IMR-90 (cell line): Measurements from ENCODE around the gene PLBD1. TPM values are rescaled to one million over a fixed set of nuclear protein-coding genes. Genes with fewer than 3 reads are reported as not detected.

Experiments used
- ATAC-seq: fragments of 200-7000 bp; cut with Tn5 transposase; 2 replicates; pipeline ENCODE4 v1.9.1; 2020; ENCODE audit warnings: low read depth, mild to moderate bottlenecking, moderate library complexity
- BruUV-seq: library from RNA; stranded (reverse); fragments of 400-500 nt; replicated peaks from 2 replicates; lab custom pipeline; 2021; lab: Mats Ljungman, UMichigan
- CTCF ChIA-PET: fragments of 300-600 bp; formaldehyde crosslinking; extraction: SDS; loops from one replicate; lab custom pipeline; 2021; ENCODE audit warnings: antibody characterized with exemption; lab: Yijun Ruan, JAX
- POLR2A ChIA-PET: fragments of 300-600 bp; sonication (Branson Sonifier 250); formaldehyde crosslinking; loops from one replicate; lab custom pipeline; 2022; ENCODE audit warnings: antibody characterized with exemption; ENCODE audit not compliant: unreplicated experiment; lab: Charles Lee
- DNase-seq: peaks from one replicate; pipeline ENCODE4 v3.0.0; 2013
- H2AFZ ChIP-seq: replicated peaks from 2 replicates; pipeline ENCODE3; 2013; ENCODE audit warnings: low read length, mild to moderate bottlenecking; ENCODE audit not compliant: poor library complexity
- H2AK5ac ChIP-seq: 2 replicates; pipeline ENCODE4 v1.6.1; 2013; ENCODE audit warnings: low read depth, low read length, inconsistent platforms
- H2AK9ac ChIP-seq: replicated peaks from 2 replicates; pipeline ENCODE3; 2013; ENCODE audit warnings: mild to moderate bottlenecking, low read depth, low read length, moderate library complexity; ENCODE audit not compliant: poor library complexity
- H2BK120ac ChIP-seq: 2 replicates; pipeline ENCODE4 v1.6.1; 2013; ENCODE audit warnings: low read depth, low read length, inconsistent platforms
- H2BK15ac ChIP-seq: 3 replicates; pipeline ENCODE4 v1.6.1; 2013; ENCODE audit warnings: low read depth, low read length, inconsistent platforms
- H2BK20ac ChIP-seq: 2 replicates; pipeline ENCODE4 v1.6.1; 2013; ENCODE audit warnings: low read depth, mild to moderate bottlenecking, inconsistent platforms, low read length, moderate library complexity
- H2BK5ac ChIP-seq: 2 replicates; pipeline ENCODE4 v1.6.1; 2013; ENCODE audit warnings: mild to moderate bottlenecking, low read depth, low read length, inconsistent platforms; ENCODE audit not compliant: poor library complexity, severe bottlenecking
- H3K14ac ChIP-seq: replicated peaks from 2 replicates; pipeline ENCODE4 v1.6.1; 2013; ENCODE audit warnings: low read depth, low read length, inconsistent platforms
- H3K18ac ChIP-seq: 2 replicates; pipeline ENCODE4 v1.6.1; 2013; ENCODE audit warnings: low read depth, low read length, control low read depth
- H3K23ac ChIP-seq: 2 replicates; pipeline ENCODE4 v1.6.1; 2013; ENCODE audit warnings: low read depth, low read length, inconsistent platforms
- H3K27ac ChIP-seq: 2 replicates; pipeline ENCODE4 v1.5.1; 2013; ENCODE audit warnings: mild to moderate bottlenecking, control low read depth, low read length; ENCODE audit not compliant: insufficient read depth
- H3K27me3 ChIP-seq: 2 replicates; pipeline ENCODE4 v1.6.1; 2013; ENCODE audit warnings: low read length; ENCODE audit not compliant: control insufficient read depth, insufficient read depth
- H3K36me3 ChIP-seq: 2 replicates; pipeline ENCODE4 v1.6.1; 2013; ENCODE audit warnings: low read length, mixed read lengths; ENCODE audit not compliant: control insufficient read depth, insufficient read depth
- H3K4ac ChIP-seq: 2 replicates; pipeline ENCODE4 v1.6.1; 2013; ENCODE audit warnings: low read depth, low read length, inconsistent platforms
- H3K4me1 ChIP-seq: 2 replicates; pipeline ENCODE4 v1.6.1; 2013; ENCODE audit warnings: low read length, mixed read lengths; ENCODE audit not compliant: control insufficient read depth, insufficient read depth
- H3K4me2 ChIP-seq: 2 replicates; pipeline ENCODE4 v1.6.1; 2013; ENCODE audit warnings: low read depth, mild to moderate bottlenecking, control low read depth, low read length, moderate library complexity
- H3K4me3 ChIP-seq: 2 replicates; pipeline ENCODE4 v1.5.1; 2013; ENCODE audit warnings: low read depth, mild to moderate bottlenecking, control low read depth, low read length, moderate library complexity; ENCODE audit not compliant: insufficient read depth
- H3K56ac ChIP-seq: 2 replicates; pipeline ENCODE4 v1.6.1; 2013; ENCODE audit warnings: low read length, inconsistent platforms; ENCODE audit not compliant: insufficient read depth; ENCODE audit errors: extremely low read depth
- H3K79me1 ChIP-seq, 2 experiments: 2 replicates each; pipeline ENCODE4 v1.6.1; 2013; ENCODE audit warnings: low read length in 2 of 2, inconsistent platforms in 1 of 2, low read depth in 1 of 2
- H3K9ac ChIP-seq: 2 replicates; pipeline ENCODE4 v1.6.1; 2013; ENCODE audit warnings: low read depth, low read length, control low read depth
- H3K9me1 ChIP-seq: 2 replicates; pipeline ENCODE4 v1.6.1; 2013; ENCODE audit warnings: low read length, inconsistent platforms; ENCODE audit not compliant: insufficient read depth
- H3K9me3 ChIP-seq: 2 replicates; pipeline ENCODE4 v1.6.1; 2013; ENCODE audit warnings: low read length; ENCODE audit not compliant: control insufficient read depth, insufficient read depth
- H4K20me1 ChIP-seq: 2 replicates; pipeline ENCODE4 v1.6.1; 2013; ENCODE audit warnings: low read length, inconsistent platforms; ENCODE audit not compliant: insufficient read depth
- H4K5ac ChIP-seq: 2 replicates; pipeline ENCODE4 v1.6.1; 2013; ENCODE audit warnings: mild to moderate bottlenecking, low read depth, low read length, control low read depth
- H4K8ac ChIP-seq, 2 experiments: 2 replicates each; pipeline ENCODE4 v1.6.1; 2013; ENCODE audit warnings: low read depth in 2 of 2, low read length in 2 of 2, control low read depth in 1 of 2, inconsistent platforms in 1 of 2
- H4K91ac ChIP-seq: 2 replicates; pipeline ENCODE4 v1.6.1; 2013; ENCODE audit warnings: low read depth, low read length, inconsistent platforms; ENCODE audit not compliant: insufficient read depth
- CTCF ChIP-seq: conservative IDR thresholded peaks from 2 replicates; pipeline ENCODE4 v1.5.1; 2012; ENCODE audit warnings: mild to moderate bottlenecking, low read depth, low read length, improper control_type of control experiment
- FOS ChIP-seq: fragments of 150-350 bp; IDR thresholded peaks from 2 replicates; pipeline ENCODE4 v1.6.1; 2016; ENCODE audit warnings: low read depth, low read length
- USF2 ChIP-seq: fragments of 150-350 bp; IDR thresholded peaks from 2 replicates; pipeline ENCODE4 v1.6.1; 2017; ENCODE audit warnings: mild to moderate bottlenecking, antibody characterized with exemption, low read length, low read depth
- WGBS, 2 experiments: methylation state at CpG; one replicate each; pipeline versions ENCODE4 v1.1.5 to v1.1.7; 2013; ENCODE audit warnings: missing lambda C conversion rate in 2 of 2; ENCODE audit not compliant: insufficient read length in 1 of 2; ENCODE audit errors: extremely low coverage in 2 of 2; 5-methylcytosine and 5-hydroxymethylcytosine counted together
- dilution Hi-C: fragments of 300-500 bp; cut with HindIII; formaldehyde crosslinking; loops from one replicate; pipeline ENCODE4 v1.14.3; 2018; ENCODE audit warnings: low sequenced_read_pairs; ENCODE audit not compliant: unreplicated experiment
- in situ Hi-C: fragments of 300-500 bp; cut with MboI; formaldehyde crosslinking; loops from 3 replicates; pipeline ENCODE4 v1.14.3; 2019; ENCODE audit warnings: low sequenced_read_pairs, inconsistent platforms, mixed read lengths
- intact Hi-C: fragments of 100-400 bp; cut with micrococcal nuclease; formaldehyde crosslinking; loops from 2 replicates; pipeline ENCODE4 v1.10.0; 2022
- polyA plus RNA-seq, 3 experiments: library from polyadenylated mRNA; depleted of rRNA; stranded (reverse); fragments of >200 nt; gene quantifications; 2 replicates each; pipeline ENCODE4 v1.2.3, GENCODE V29; 2012; ENCODE audit warnings: low replicate concordance in 1 of 3
- total RNA-seq: library from RNA; depleted of rRNA; stranded (reverse); fragments of >200 nt; gene quantifications from 2 replicates; pipeline ENCODE4 v1.2.3, GENCODE V29; 2012

PLBD1 gene
- total and polyA plus RNA-seq, 2 of the 4 experiments (the other 2 are of a cell fraction), result under 0.01 TPM; not detected in 1

- CTCF ChIA-PET, result no interaction called here
- Histone ChIP-seq H3K27me3 (no peaks in the 10 kb centered on the region), H2BK5ac (no peak overlapping the region), H4K5ac (no peak overlapping the region), H3K4ac (no peak overlapping the region), H3K4me3 (no peak overlapping the region), H3K18ac (no peak overlapping the region), H3K4me2 (no peak overlapping the region), H2BK120ac (no peak overlapping the region), H2AK5ac (no peak overlapping the region), H3K14ac (no peak overlapping the region), H3K27ac (no peak overlapping the region), H3K4me1 (no peaks in the 10 kb centered on the region), H3K36me3 (no peaks in the 10 kb centered on the region), H2AK9ac (no peak overlapping the region), H4K91ac (no peak overlapping the region), H3K9me3 (peaks cover 2% of the 10 kb centered on the region; the same call in 1 of the 2 replicates), H3K56ac (no peak overlapping the region), H3K9ac (no peak overlapping the region), H3K9me1 (no peaks in the 10 kb centered on the region), H4K8ac (no peak overlapping the region), H3K79me1 (no peaks in the 10 kb centered on the region), H2AFZ (no peak overlapping the region), H4K20me1 (no peaks in the 10 kb centered on the region), H2BK20ac (no peak overlapping the region), H2BK15ac (no peak overlapping the region), H3K23ac (no peak overlapping the region)
- DNase-seq (no peak), ATAC-seq (no peak)
- 51% methylated on average over 2 of the region's 3 CpGs; no CpG with 5 or more reads in 1 of the 2 experiments for WGBS, 2 experiments
- POLR2A ChIA-PET, result no interaction called here
- intact Hi-C loops, result no loop called here
- TF ChIP-seq FOS (no peak), USF2 (no peak), CTCF (no peak)
- in situ Hi-C loops, result no loop called here
- no TSS peak for BruUV-seq
- dilution Hi-C loops, result no loop called here
These were observed 29.8 kb upstream of the PLBD1 start for GRCh38 chr12:14597480-14597879.
